HepG2 (cell line): ENCODE results near the gene CYP19A1.

ENCODE experiments used
- CAMTA2 ChIP-seq: sonication (generic); formaldehyde crosslinking; IDR thresholded peaks from 2 replicates; pipeline ENCODE4 v1.4.0; 2020; ENCODE audit warnings: mild to moderate bottlenecking, missing genetic modification reagents, borderline replicate concordance
- POLR2AphosphoS2 ChIP-seq: IDR thresholded peaks from 2 replicates; pipeline ENCODE4 v1.6.1; 2011; ENCODE audit warnings: low read depth, low read length, improper control_type of control experiment
- ZNF251 ChIP-seq: sonication (generic); formaldehyde crosslinking; IDR thresholded peaks from 2 replicates; pipeline ENCODE4 v1.9.0; 2021; ENCODE audit warnings: mild to moderate bottlenecking, missing genetic modification reagents

GRCh38 chr15:51163843-51164242 lies 174.6 kb downstream of the CYP19A1 start:
- TF ChIP-seq ZNF251 (CRISPR knock-in tag) (no peak), CAMTA2 (no peak), POLR2AphosphoS2 (no peak)
